IPS-NIHi11 (cell line): ENCODE measurements around the gene PGLYRP3.
A peak's percentile ranks its signal among the peaks of the same experiment; 100 is the strongest.

Experiments
- DNase-seq: peaks from one replicate; pipeline ENCODE4 v3.0.0; 2012; ENCODE audit warnings: mixed read lengths, low spot score

The PGLYRP3 gene

DNA sequence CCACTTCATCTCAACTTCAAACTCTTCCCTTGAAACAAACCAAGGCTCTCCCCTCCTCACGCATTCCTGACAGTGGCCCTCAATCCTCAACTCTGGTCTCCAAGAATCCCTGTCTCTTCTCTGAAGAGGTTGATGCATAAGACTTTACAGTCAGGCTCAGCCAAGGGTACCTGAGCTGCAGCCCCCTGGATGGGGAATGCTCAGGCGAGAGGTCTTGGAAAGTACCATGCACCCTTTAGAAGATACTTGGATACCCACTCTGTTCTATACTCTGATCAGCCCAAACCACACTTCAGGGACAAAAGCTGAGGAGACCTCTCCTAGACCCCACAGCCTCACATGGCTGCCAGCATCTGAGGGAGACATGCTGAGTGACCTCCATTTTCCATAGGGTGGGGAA lies 536 bp upstream of the PGLYRP3 start:
- DNase-seq: no peak

- DNase-seq: no peak
Observed at GRCh38 chr1:153310526-153310925, 2.2 kb downstream of the PGLYRP3 start.

- no peak for DNase-seq
Observed at GRCh38 chr1:153309441-153309840, 3.3 kb downstream of the PGLYRP3 start.

DNA sequence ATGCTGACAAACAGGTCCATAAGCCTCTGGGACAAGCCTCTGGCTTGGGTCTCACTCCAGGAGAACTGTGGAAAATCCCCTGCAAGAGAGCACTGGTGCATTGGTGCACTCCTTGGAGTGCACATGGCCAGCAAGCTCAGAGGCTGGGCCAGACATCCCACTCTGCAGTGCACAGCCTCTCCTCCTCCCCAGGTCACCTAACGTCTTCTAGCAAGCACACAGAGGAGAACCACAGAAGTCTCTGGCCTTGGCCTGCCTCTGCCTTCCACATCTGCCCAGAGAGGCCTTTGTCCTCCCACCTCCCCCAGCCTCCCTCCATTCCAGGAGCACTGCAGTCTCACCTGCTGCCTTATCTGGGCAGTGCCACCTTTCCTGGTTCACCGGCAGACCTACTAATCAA lies 4.2 kb downstream of the PGLYRP3 start:
- no peak for DNase-seq

DNA sequence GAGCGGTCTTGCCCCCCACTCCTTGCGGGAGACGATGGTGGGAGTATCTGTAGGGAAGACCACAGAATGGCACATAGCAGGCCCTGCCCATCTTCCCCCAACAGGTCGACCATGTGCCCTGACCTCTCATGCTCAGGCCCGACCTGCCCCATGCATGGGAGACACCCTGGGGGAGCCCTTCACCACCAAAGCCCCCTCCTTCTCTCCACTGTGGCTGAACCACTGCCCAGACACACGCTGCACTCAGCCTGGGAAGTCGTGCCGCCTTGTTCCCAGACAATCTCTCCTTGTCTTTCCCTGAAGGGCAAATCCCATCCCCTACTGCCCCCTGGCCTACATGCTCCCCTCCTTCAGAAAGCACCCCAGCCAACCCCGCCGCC lies 5.5 kb downstream of the PGLYRP3 start:
- DNase-seq: no peak

DNA sequence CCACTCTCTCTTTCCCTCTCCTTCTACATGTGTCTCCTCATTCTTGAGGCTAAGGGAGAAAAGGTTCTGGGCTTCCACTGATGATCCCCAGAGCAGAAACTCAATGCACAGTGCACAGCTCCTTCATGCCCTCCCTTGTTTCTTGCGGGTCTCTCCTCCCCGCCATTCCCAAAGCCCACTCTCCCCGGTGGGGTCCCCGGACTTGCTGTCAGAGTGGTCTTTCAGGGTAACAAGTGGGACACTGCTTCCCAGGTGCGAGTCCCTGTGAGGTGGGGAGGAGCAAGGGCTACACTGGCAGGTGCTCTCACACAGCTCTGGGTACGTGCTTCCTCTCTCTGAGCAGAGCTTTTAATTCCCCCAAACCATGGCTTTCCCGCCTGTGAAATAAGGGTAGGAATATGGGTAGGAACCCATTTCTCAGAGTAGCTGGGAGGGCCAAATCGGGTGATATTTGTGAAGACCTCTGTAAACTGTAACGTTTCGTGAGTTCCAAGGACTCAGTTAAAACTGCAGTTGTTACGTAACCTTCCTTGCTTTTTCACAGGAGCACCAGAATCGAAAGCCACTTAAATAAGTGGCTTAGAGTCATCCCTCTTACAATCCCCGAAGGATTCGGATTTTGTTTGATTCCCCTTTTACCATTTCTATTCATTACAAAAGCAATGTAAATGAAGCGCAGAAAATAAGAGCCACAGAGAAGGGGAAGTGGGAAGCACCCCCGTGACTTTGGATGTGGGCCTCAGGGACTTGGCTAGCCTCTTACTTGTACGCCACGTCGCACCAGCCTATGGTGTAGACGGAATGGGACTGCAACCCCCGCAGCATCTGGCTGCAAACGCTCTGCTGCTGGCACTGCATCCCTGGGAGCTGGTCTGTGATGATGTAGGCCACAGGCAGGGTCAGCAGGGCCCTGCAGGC lies 6.2 kb downstream of the PGLYRP3 start:
- DNase-seq: no peak

DNA sequence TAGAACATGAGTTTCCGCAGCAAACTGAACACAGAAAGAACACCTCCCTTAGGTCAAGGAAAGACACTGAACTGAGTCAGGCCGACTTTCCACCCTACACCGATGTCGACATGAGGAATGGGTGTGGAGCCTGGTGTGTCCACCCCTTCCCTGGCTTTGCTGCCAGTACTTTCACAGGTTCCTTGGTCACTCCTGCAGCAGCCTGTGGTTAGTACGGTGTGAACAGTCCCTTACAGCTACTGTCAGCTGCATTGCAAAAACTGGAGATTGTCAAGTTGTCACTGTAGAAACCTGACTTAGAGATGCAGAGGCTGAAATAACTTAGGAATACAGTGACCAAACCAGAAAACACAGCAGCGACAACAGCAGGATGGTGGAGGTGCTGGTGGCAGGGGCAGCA lies 7.1 kb downstream of the PGLYRP3 start:
- no peak for DNase-seq

GRCh38 chr1:153302308-153302707 lies 10.4 kb downstream of the PGLYRP3 start:
- DNase-seq: no peak

- DNase-seq: no peak
Observed at GRCh38 chr1:153293851-153294250, 18.9 kb downstream of the PGLYRP3 start.

DNA sequence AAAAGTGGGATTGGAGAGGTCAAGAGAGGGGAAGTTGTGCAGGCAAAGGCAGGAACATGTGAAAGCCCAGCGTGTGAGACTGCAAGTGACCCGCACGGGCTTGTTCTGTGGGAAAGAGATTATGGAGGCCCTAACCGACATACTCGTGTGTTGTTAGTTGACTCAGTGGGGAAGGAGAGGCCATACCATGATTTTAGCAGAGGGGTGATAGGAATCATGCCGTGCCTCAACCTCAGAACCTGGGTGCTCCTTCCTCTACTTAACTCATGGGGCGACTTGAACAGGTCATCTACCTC lies 19.3 kb downstream of the PGLYRP3 start:
- DNase-seq: no peak

DNA sequence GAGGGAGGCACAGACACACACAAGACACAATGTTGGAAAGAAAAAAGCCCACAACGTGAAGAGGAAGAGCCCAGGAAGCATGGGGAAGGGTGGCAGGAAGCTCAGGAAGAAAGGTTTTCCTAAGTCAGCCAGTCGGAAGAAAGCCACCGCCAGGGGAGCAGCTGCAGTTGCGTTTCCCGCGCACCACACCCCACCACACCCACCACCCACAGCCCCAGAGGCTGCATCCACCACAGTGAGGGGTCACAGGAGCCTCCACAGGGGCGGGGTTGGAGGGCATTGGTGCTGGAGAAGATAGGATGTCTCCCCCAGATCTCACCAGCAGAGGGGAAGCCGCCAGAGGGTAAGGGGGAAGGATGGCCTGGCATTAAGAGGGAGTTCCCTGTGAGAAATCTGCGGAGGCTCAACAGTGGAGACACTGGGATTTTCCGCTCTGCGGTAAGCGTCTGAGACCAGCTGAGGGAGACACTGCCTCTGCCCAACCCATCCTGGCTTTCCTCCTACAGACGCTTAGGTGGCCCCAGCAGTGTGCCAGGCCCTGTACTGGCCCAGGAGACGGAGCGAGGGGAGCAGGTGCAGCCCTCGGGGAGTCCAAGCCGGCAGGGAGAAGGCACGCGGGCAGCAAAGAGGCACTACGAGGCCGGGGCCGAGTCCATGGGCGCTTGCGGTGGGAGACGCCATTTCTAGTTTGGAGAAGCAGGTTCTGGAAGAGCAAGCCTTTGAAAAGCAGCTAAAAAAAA lies 19.8 kb downstream of the PGLYRP3 start:
- DNase-seq: peak; percentile 51

GRCh38 chr1:153292185-153292584 lies 20.6 kb downstream of the PGLYRP3 start:
- no peak for DNase-seq

GRCh38 chr1:153291514-153291913 lies 21.2 kb downstream of the PGLYRP3 start:
- no peak for DNase-seq

- DNase-seq: peak; percentile 84
Observed at GRCh38 chr1:153288634-153289275, 24.0 kb downstream of the PGLYRP3 start.

GRCh38 chr1:153277852-153278251 lies 34.9 kb downstream of the PGLYRP3 start:
- DNase-seq: peak; percentile 76

DNA sequence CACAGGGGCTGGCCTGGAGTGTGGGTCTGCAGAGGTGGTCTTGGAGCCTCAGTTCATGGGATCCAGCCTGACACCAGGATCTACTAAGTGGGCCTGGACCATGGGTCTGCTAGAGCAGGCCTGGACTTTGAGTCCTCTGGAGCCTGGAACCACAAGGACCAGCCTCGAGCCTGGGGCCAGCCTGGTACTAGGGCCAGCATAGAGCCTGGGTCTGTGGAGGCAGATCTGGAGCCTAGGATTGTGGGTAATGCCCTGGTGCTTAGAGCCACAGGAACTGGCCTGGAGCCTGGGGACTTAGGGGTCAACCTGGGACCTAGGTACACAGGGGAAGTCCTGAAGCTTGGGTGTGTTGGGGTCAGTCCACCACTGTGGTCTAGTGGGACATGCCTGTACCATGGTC lies 40.6 kb downstream of the PGLYRP3 start:
- DNase-seq: no peak

- DNase-seq: no peak
Observed at GRCh38 chr1:153271711-153272110, 41.0 kb downstream of the PGLYRP3 start.

- no peak for DNase-seq
Observed at GRCh38 chr1:153265457-153265856, 47.3 kb downstream of the PGLYRP3 start.

DNA sequence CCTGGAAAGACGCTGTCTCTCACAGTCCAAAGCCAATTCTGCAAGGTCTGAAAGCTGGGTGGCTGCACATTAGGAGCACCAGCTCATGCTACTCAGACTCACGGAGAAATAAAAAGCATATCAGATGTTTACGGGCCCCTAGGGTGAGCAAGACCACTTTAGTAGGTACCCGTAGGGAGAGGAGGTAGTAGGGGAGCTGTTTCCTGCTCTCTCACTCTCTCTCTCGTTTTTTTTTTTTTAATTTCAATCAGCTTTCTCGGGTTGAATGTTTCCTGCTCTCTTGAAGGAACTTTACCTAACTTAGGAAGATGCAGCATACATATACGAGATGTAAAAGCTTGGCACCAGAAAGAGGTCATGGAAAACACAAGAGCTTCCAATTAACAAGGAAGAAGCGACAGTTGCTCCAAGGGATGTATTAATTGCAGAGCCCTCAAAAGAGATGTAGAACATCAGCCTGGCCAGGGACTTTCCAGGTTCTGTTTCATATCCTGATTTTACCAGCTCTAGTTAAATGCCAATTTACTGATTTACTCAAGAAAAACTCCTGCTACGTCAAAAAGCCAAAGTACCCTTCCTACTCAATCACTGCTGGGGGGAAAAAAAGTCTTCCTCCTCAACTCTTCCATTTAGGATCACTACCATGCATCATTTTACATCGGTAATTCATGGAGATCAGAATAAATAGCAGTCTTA lies 50.1 kb downstream of the PGLYRP3 start:
- DNase-seq: no peak

- DNase-seq: no peak
Observed at GRCh38 chr1:153262070-153262366, 50.7 kb downstream of the PGLYRP3 start.

DNA sequence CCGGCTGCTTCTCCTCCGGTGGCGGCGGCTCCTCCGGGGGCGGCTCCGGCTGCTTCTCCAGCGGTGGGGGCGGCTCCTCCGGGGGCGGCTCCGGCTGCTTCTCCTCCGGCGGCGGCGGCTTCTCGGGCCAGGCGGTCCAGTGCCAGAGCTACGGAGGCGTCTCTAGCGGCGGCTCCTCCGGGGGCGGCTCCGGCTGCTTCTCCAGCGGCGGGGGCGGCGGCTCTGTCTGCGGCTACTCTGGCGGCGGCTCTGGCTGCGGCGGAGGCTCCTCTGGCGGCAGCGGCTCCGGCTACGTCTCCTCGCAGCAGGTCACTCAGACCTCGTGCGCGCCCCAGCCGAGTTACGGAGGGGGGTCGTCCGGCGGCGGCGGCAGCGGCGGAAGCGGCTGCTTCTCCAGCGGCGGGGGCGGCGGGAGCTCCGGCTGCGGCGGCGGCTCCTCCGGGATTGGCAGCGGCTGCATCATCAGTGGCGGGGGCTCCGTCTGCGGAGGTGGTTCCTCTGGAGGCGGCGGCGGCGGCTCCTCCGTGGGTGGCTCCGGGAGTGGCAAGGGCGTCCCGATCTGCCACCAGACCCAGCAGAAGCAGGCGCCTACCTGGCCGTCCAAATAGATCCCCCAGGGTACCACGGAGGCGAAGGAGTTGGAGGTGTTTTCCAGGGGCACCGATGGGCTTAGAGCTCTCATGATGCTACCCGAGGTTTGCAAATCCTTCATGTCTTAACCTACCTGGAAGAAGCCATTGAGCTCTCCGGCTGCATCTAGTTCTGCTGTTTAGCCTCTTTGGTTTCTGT lies 51.3 kb downstream of the PGLYRP3 start:
- peak; percentile 69 for DNase-seq
